HG03469 (cell line): ENCODE results near the gene RNF115.
"Not testable (repeated sequence)": the region's sequence is repeated elsewhere in the genome, so short reads cannot be mapped to it uniquely, and the experiment has no call there.

ENCODE experiments used
- ATAC-seq: cut with Tn5 transposase; IDR thresholded peaks from one replicate; pipeline ENCODE4 v1.9.1; 2021; ENCODE audit warnings: mild to moderate bottlenecking, moderate library complexity, moderate number of reproducible peaks; ENCODE audit not compliant: unreplicated experiment

The RNF115 gene

DNA sequence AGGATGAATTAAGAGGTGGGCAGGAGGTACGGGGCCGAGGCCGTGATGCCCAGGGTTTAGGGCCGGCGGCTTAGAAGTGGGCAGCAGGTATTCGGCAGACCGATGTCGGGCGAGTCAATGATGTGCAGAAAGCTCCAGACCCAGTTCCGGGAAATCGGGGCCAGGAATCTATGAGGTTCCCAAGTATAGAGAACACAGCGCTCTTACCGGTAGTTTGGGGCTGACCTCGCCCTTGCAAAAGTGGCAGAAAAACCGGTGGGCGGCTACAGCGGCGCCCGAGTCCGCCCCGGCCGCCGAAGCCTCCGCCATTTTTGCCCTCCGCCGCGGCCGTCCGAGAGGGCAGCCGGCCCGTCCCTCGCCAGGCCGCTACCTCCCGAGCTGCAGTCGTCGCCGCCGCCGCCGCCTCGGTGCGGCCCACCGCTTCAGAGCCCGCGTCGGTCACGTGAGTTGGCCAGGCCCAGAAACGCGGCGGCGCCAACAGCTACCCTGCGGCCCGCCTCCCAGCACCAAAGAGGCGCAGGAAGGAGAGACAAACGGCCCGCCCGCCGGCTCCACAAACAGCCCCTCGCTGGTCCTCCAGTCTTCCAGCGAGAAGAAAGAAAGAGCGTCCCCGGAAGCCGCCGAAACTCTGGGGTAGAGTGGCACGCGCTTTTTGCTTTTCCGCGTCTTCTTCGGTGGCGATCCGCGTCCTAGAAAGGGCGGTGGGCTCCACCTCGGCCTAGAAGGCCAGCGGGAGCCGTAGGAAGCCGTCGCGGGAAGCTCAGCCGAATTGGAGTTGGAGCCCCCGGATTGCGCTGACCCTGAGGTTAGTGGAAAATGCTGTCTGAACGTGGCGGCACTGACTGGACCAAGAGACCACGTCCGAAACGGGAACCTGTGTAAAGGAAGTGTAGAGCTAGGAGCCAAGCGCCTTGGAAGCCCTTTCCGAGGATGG lies at the start of gene RNF115, which contains the start of gene POLR3C:
Gene RNF115, minus strand, starts transcription at position 531 of the 934 bp plus-strand sequence. Its CDS starts 222 bp downstream, at position 309.
Gene POLR3C, plus strand, starts transcription at position 636 of the 934 bp plus-strand sequence. CDS start 1,577 bp downstream, outside the sequence.
- ATAC-seq: peak; percentile 66

DNA sequence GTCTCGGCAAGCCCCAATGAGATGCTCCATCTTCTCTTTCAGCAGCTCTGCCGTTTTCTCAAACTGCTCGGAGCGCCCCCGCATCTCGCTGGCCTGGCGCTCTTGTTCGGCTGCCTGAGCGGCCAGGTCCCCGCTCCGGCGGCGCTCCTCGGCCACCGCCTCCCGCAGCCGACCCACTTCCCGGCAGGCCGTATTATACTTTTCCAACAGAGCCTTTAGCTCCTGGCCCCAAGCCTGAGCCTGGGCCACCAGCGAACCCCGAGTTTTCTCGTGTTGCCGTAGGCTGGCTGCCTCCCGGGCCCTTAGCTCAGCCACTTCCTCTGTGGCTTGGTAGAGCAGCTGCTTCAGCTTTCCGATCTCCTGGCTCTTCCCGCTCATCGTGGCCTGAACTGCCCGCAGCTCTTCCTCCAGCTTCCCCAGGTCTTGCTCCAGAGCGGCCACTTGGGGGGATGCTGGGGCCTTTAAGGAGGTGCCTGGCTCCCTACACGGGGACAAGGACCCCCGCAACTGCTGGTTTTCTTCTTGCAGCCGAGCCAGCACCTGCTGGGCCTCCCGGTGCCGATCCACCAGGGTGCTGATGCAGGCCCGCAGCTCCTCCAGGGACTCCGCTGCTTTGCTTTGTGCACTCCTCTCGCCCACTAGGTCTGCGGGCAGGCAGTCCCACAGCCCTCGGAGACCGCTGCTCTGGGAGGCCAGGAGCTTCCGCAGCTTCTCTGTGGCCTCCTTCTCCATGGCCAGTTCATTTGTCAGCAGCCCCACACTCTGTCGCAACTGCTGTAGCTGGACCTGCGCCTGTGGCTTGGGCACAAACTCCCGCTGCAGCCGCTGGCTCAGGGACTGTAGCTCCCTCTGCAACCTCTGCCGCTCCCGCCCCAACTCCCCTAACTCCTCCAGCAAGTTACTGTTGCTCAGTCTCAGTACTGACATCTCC lies 48.4 kb upstream of the RNF115 start:
- no peak for ATAC-seq

GRCh38 chr1:145868232-145868631 lies 44.3 kb upstream of the RNF115 start:
- no peak for ATAC-seq

- ATAC-seq: no peak
Measured at GRCh38 chr1:145863282-145864018, 39.6 kb upstream of the RNF115 start.

DNA sequence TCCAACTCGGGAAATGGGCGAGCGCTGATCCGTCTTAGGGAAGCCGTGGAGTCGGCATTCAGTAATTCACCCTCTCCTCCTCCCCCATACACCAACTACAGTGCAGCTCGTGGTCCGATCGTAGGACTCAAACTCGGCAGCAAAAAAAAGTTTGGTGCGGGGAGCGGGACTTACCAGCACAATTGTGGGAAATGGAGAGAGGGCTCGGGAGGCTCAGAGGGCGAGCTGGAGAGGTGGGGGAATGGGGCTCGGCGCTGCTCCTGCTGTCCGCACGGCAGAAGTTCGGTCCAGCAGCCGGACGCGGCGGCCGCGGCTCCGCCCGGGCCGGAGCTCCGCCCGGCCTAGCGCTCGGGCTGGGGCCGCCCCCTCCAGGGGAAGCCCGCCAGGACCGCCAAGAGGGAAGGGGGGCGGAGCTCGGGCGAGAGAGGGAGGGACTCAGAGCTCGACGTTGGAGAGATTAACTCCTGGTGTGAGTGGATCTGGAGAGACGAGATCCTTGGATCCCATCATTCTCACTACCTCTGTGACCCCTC lies 35.7 kb upstream of the RNF115 start:
- ATAC-seq: peak; percentile 49

GRCh38 chr1:145858901-145859490 lies 35.1 kb upstream of the RNF115 start, which contains the start of gene PIAS3:
TSS of gene PIAS3 (minus strand) at chr1:145859081. CDS start at chr1:145858990, 91 bp downstream.
- ATAC-seq: peak; percentile 75

DNA sequence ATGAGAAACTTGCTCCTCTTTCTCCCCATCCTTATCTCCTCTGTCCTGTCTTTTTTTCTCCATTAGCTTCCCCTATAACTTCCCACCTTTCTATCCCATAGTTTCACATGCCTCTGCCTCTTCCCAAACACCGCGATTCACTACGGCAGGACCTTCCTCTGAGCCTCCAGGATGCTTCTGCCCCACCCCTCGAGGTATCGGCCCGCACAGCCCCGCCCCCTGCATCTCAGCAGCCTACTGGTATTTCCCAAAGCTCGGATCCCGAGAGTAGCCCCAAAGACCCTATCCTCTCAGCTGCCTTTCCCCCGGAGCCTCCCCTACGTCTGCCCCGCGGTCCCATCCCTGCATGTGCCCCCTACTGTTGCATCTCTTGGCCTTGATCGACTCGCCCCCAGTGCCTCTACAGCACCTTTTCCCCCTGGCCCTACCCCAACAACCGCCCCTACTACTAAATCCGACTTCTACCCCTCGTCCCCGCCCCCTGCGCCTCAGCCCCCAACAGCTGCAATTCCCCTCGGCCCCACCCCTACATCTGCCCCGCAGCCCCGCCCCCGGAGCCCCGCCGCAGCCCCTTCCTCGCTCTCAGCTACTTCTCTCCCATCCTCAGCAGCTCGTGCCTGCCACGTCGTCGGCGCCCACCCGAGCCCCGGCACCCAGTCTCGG lies 34.5 kb upstream of the RNF115 start:
- no peak for ATAC-seq

- no peak for ATAC-seq
Measured at GRCh38 chr1:145857170-145857569, 33.3 kb upstream of the RNF115 start.

DNA sequence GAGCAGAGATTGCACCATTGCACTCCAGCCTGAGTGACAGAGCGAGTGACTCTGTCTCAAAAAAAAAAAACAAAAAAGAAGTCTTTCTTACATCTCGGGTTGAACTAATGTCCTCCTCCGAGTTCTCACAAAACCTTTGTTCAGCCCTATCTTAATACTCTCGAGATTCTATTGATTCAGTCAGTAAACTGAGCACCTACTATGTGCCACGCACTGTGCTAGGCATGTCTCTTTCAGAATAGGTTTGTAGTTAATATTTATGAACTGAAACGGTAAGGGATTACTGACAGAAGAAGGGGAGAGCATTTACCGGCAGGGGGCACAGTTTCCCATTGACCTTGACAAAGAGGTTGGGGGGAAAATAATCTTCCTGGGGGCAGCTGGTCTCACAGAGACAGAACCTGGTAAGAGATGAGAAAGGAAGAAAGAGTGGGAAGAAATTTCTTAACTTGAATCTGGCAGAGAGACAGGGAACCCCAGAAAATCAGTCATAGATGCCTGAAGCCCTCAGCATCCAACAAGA lies 31.6 kb upstream of the RNF115 start:
- no peak for ATAC-seq

- no peak for ATAC-seq
Measured at GRCh38 chr1:145849356-145850160, 25.7 kb upstream of the RNF115 start.

DNA sequence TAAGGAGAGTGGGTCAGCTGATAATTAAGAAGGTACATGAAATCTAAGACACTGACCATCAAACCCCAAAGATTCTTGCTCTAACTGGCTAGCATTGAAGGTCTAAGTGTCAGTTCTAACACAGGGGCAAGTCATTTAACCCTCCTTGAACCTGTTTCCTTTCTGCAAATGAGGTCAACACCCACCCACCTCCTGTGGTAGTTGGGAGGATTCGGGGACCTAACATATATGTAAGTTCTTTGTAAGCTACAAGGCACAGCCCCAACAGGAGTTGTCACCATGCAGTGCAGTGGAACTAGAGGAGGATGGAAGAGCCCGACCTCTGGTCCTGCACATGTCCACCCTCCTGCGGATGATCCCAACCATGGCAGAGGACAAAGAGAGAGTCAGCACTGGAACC lies 23.9 kb upstream of the RNF115 start:
- no peak for ATAC-seq

GRCh38 chr1:145846201-145846612 lies 22.3 kb upstream of the RNF115 start:
- no peak for ATAC-seq

DNA sequence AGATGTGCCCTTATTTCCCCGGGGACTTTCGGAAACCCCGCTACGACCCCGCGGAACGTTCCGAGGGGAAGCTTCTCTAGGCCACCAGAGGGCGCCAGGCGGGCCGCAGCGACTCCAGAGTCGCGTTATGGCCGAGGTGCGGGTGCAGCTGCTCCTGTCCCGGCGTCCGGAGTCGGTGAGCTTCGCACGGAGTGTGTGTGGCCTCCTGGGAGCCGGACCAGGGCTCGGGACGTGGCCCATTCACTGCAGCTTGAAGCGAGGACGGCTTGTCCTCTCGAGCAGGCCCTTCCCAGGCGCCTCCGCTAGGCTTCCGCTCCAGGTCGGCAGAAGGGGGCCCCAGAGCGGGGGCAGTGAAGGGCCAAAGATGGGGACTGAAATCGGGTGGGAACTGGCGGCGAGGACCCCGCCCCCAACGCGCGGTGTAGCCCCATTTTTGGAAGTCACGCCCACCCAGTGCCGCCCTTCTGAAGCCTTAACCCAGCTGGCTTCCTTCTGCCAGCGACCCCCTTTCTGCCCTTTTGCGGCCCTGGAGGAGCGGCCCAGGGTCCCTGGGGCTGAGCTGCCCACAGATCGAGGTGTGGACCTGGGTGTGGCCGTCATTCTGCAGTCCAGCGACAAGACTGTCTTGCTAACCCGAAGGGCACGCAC lies 21.7 kb upstream of the RNF115 start, which contains the start of gene NUDT17:
Gene NUDT17, plus strand, starts transcription at position 117 of the 648 bp plus-strand sequence. Its CDS starts 11 bp downstream, at position 128.
- ATAC-seq: no peak

- ATAC-seq: no peak
Measured at GRCh38 chr1:145845144-145845513, 21.2 kb upstream of the RNF115 start.

GRCh38 chr1:145843031-145843430 lies 19.1 kb upstream of the RNF115 start:
- no peak for ATAC-seq

- no peak for ATAC-seq
Measured at GRCh38 chr1:145837656-145838055, 13.8 kb upstream of the RNF115 start.

GRCh38 chr1:145830810-145831209 lies 6.9 kb upstream of the RNF115 start:
- ATAC-seq: not testable (repeated sequence)
